CD14-positive monocyte (primary cell): ENCODE results near the gene CES4A. TPM values are rescaled to one million over a fixed set of nuclear protein-coding genes. Genes with fewer than 3 reads are reported as not detected.

Source experiments
- DNase-seq, 3 donors: peaks; one replicate each; pipeline ENCODE4 v3.0.0-alpha.2; 2011 to 2022
- H2AFZ ChIP-seq: 2 replicates; pipeline ENCODE4 v1.6.0; 2012; ENCODE audit warnings: mild to moderate bottlenecking, low read depth, low read length, inconsistent platforms; ENCODE audit not compliant: insufficient read depth, poor library complexity, severe bottlenecking
- H3K27ac ChIP-seq, 2 donors: 1 replicate in 1 of 2; 2 replicates in 1 of 2; pipeline ENCODE4 v1.5.1; 2012 to 2013; ENCODE audit warnings: low read length in 2 of 2, control low read depth in 1 of 2, inconsistent platforms in 1 of 2, low read depth in 1 of 2, mild to moderate bottlenecking in 1 of 2
- H3K27me3 ChIP-seq, 2 donors: one replicate each; pipeline versions ENCODE4 v1.6.0 to v1.6.1; 2011 to 2013; ENCODE audit warnings: low read length in 2 of 2; ENCODE audit not compliant: control insufficient read depth in 2 of 2, insufficient read depth in 2 of 2
- H3K36me3 ChIP-seq, 2 donors: replicated peaks in 1 of 2; 1 replicate in 1 of 2; 2 replicates in 1 of 2; pipeline versions ENCODE4 v1.5.1 to v1.6.1; 2012 to 2013; ENCODE audit warnings: low read length in 2 of 2, control low read depth in 1 of 2, inconsistent platforms in 1 of 2, mild to moderate bottlenecking in 1 of 2; ENCODE audit not compliant: insufficient read depth in 2 of 2, control insufficient read depth in 1 of 2
- H3K4me1 ChIP-seq, 2 donors: 1 replicate in 1 of 2; 2 replicates in 1 of 2; pipeline versions ENCODE4 v1.5.1 to v1.6.1; 2012 to 2013; ENCODE audit warnings: low read length in 2 of 2, control low read depth in 1 of 2, inconsistent platforms in 1 of 2, mild to moderate bottlenecking in 1 of 2, moderate library complexity in 1 of 2; ENCODE audit not compliant: insufficient read depth in 2 of 2, control insufficient read depth in 1 of 2
- H3K4me2 ChIP-seq: replicated peaks from 2 replicates; pipeline ENCODE3; 2012; ENCODE audit warnings: low read length, moderate library complexity, mild to moderate bottlenecking; ENCODE audit not compliant: poor library complexity, severe bottlenecking; ENCODE audit errors: extremely low read depth
- H3K4me3 ChIP-seq, 3 experiments: fragments of 200-600 bp in 1 of 3; sonication (generic) in 1 of 3; replicated peaks in 1 of 3; 1 replicate in 2 of 3; 2 replicates in 1 of 3; pipeline ENCODE4 v1.5.1; 2011 to 2013; ENCODE audit warnings: low read length in 3 of 3, mild to moderate bottlenecking in 3 of 3, control low read depth in 2 of 3, low read depth in 2 of 3, inconsistent platforms in 1 of 3, moderate library complexity in 1 of 3
- H3K79me2 ChIP-seq: 2 replicates; pipeline ENCODE4 v1.6.0; 2012; ENCODE audit warnings: mild to moderate bottlenecking, control low read depth, inconsistent platforms, low read length, moderate library complexity; ENCODE audit not compliant: insufficient read depth
- H3K9ac ChIP-seq: 2 replicates; pipeline ENCODE4 v1.6.0; 2017; ENCODE audit warnings: low read length, mild to moderate bottlenecking; ENCODE audit not compliant: insufficient read depth, poor library complexity, severe bottlenecking
- H3K9me3 ChIP-seq, 2 donors: replicated peaks in 1 of 2; 1 replicate in 1 of 2; 2 replicates in 1 of 2; pipeline versions ENCODE4 v1.5.1 to v1.6.1; 2012 to 2013; ENCODE audit warnings: low read length in 2 of 2, control low read depth in 1 of 2; ENCODE audit not compliant: control insufficient read depth in 1 of 2, insufficient read depth in 1 of 2
- H4K20me1 ChIP-seq: 2 replicates; pipeline ENCODE4 v1.6.0; 2012; ENCODE audit warnings: mild to moderate bottlenecking, low read length, control low read depth, moderate library complexity; ENCODE audit not compliant: insufficient read depth
- H3K27ac Mint-ChIP-seq, 7 donors: one replicate each; pipeline ENCODE4 v1.8.0; 2020; ENCODE audit warnings: mild to moderate bottlenecking in 7 of 7, mixed read lengths in 7 of 7, moderate library complexity in 6 of 7, inconsistent platforms in 2 of 7
- H3K27me3 Mint-ChIP-seq, 3 donors: one replicate each; pipeline ENCODE4 v1.8.0; 2021 to 2022; ENCODE audit warnings: low read depth in 3 of 3, mild to moderate bottlenecking in 3 of 3, mixed read lengths in 3 of 3, moderate library complexity in 3 of 3, inconsistent platforms in 1 of 3
- H3K36me3 Mint-ChIP-seq, 2 donors: one replicate each; pipeline ENCODE4 v1.8.0; 2020; ENCODE audit warnings: mixed read lengths in 2 of 2, inconsistent platforms in 1 of 2, mild to moderate bottlenecking in 1 of 2
- H3K4me1 Mint-ChIP-seq: one replicate; pipeline ENCODE4 v1.8.0; 2020; ENCODE audit warnings: mild to moderate bottlenecking, mixed read lengths
- H3K4me3 Mint-ChIP-seq, 2 donors: one replicate each; pipeline ENCODE4 v1.8.0; 2020; ENCODE audit warnings: mild to moderate bottlenecking in 2 of 2, mixed read lengths in 2 of 2, moderate library complexity in 1 of 2
- H3K9me3 Mint-ChIP-seq, 7 donors: one replicate each; pipeline ENCODE4 v1.8.0; 2020 to 2022; ENCODE audit warnings: mixed read lengths in 7 of 7, mild to moderate bottlenecking in 6 of 7, moderate library complexity in 6 of 7, inconsistent platforms in 2 of 7
- CTCF ChIP-seq: fragments of 200-600 bp; IDR thresholded peaks from one replicate; pipeline ENCODE4 v1.8.0; 2022; ENCODE audit warnings: antibody characterized with exemption, mild to moderate bottlenecking
- WGBS: methylation state at CpG from one replicate; pipeline ENCODE4 v1.1.5; 2013; ENCODE audit warnings: missing lambda C conversion rate; ENCODE audit not compliant: insufficient coverage; 5-methylcytosine and 5-hydroxymethylcytosine counted together
- intact Hi-C, 2 donors: fragments of 100-400 bp; cut with micrococcal nuclease; formaldehyde crosslinking; loops; one replicate each; pipeline versions ENCODE4 v1.15.0 to v1.15.1; 2023
- polyA plus RNA-seq, 3 donors: library from polyadenylated mRNA; depleted of rRNA in 1 of 3; unstranded in 2 of 3; stranded (reverse) in 1 of 3; fragments of 300-500 nt in 2 of 3; fragments of >200 nt in 1 of 3; fragmentation: Illumina TruSeq in 2 of 3; gene quantifications; 1 replicate in 2 of 3; 2 replicates in 1 of 3; pipeline ENCODE4 v1.2.3, GENCODE V29; 2012 to 2021

Gene CES4A
- polyA plus RNA-seq, 3 donors = 3.3 to 47.6 (median 4.1) TPM

- intact Hi-C loops = no loop called here
- no peaks in the 10 kb centered on the region for H3K36me3 Mint-ChIP-seq
- Histone ChIP-seq H3K4me1 (no peaks in the 10 kb centered on the region), H3K9ac (no peak overlapping the region), H3K4me3 (no peak overlapping the region), H2AFZ (no peak overlapping the region), H3K79me2 (no peaks in the 10 kb centered on the region), H3K9me3 (no peaks in the 10 kb centered on the region), H3K4me2 (no peak overlapping the region), H3K36me3 (no peaks in the 10 kb centered on the region), H4K20me1 (no peaks in the 10 kb centered on the region), H3K27me3 (peaks cover 0 to 6% of the 10 kb centered on the region in 2 donors), H3K27ac (no peak overlapping the region)
- no peak for DNase-seq
- no peak overlapping the region for H3K4me3 Mint-ChIP-seq
- TF ChIP-seq CTCF = no peak
- peaks cover 6% of the 10 kb centered on the region for H3K4me1 Mint-ChIP-seq
- H3K9me3 Mint-ChIP-seq = peaks cover 0 to 2% (median 0%) of the 10 kb centered on the region in 7 donors
- H3K27ac Mint-ChIP-seq = peak overlapping the region in 1 of 7 donors; percentile 54
- 96% methylated on average over 9 of the region's 10 CpGs for WGBS
- peaks cover 13 to 20% (median 14%) of the 10 kb centered on the region in 3 donors for H3K27me3 Mint-ChIP-seq
These were observed 17.3 kb upstream of the CES4A start for GRCh38 chr16:66970775-66971720.

GRCh38 chr16:66972983-66973382 is 15.4 kb upstream of the CES4A start:
- Mint-ChIP-seq H3K9me3 (no peaks in the 10 kb centered on the region), H3K27ac (peak overlapping the region in 2 of 7 donors; percentile 31 to 42), H3K36me3 (no peaks in the 10 kb centered on the region), H3K4me1 (peaks cover 7% of the 10 kb centered on the region), H3K27me3 (peaks cover 15 to 25% (median 16%) of the 10 kb centered on the region in 3 donors), H3K4me3 (no peak overlapping the region)
- 92% methylated on average over 8 of the region's 9 CpGs for WGBS
- H4K20me1 ChIP-seq = no peaks in the 10 kb centered on the region
- H3K79me2 ChIP-seq = no peaks in the 10 kb centered on the region
- H3K9ac ChIP-seq = no peak overlapping the region
- TF ChIP-seq CTCF = no peak
- no peak overlapping the region for H3K27ac ChIP-seq
- H3K36me3 ChIP-seq = no peaks in the 10 kb centered on the region
- peaks cover 0 to 6% of the 10 kb centered on the region in 2 donors for H3K27me3 ChIP-seq
- no peak overlapping the region for H2AFZ ChIP-seq
- no peak overlapping the region for H3K4me2 ChIP-seq
- H3K4me3 ChIP-seq = no peak overlapping the region
- DNase-seq = no peak
- intact Hi-C loops = no loop called here
- H3K9me3 ChIP-seq = no peaks in the 10 kb centered on the region
- H3K4me1 ChIP-seq = no peaks in the 10 kb centered on the region
